MM.1S (cell line): Measurements from ENCODE around the gene CKM.

ENCODE experiments used
- DNase-seq: peaks from one replicate; pipeline ENCODE4 v3.0.0-alpha.2; 2015
- H2AFZ ChIP-seq: fragments of 300-600 bp; sonication (generic); 2 replicates; pipeline ENCODE4 v1.6.0; 2016; ENCODE audit warnings: antibody characterized with exemption, low read length
- H3F3A ChIP-seq: fragments of 300-600 bp; sonication (generic); 2 replicates; pipeline ENCODE4 v1.6.1; 2016; ENCODE audit warnings: mild to moderate bottlenecking, antibody characterized with exemption, low read length, moderate library complexity, mixed read lengths; ENCODE audit not compliant: insufficient read depth
- H3K27ac ChIP-seq: fragments of 300-600 bp; sonication (generic); 2 replicates; pipeline ENCODE4 v1.5.1; 2016; ENCODE audit warnings: mild to moderate bottlenecking, low read length
- H3K27me3 ChIP-seq: fragments of 300-600 bp; sonication (generic); replicated peaks from 2 replicates; pipeline ENCODE4 v1.6.0; 2016; ENCODE audit warnings: low read length; ENCODE audit not compliant: insufficient read depth
- H3K36me3 ChIP-seq: fragments of 300-600 bp; sonication (generic); replicated peaks from 2 replicates; pipeline ENCODE4 v1.6.1; 2016; ENCODE audit warnings: mild to moderate bottlenecking, low read length, mixed read lengths; ENCODE audit not compliant: insufficient read depth
- H3K4me1 ChIP-seq: fragments of 300-600 bp; sonication (generic); 2 replicates; pipeline ENCODE4 v1.6.1; 2016; ENCODE audit warnings: low read length, mixed read lengths
- H3K4me2 ChIP-seq: fragments of 300-600 bp; sonication (generic); 2 replicates; pipeline ENCODE4 v1.6.0; 2016; ENCODE audit warnings: low read depth, low read length
- H3K4me3 ChIP-seq: fragments of 300-600 bp; sonication (generic); 2 replicates; pipeline ENCODE4 v1.5.1; 2016; ENCODE audit warnings: low read length, mixed read lengths
- H3K79me2 ChIP-seq: fragments of 300-600 bp; sonication (generic); 2 replicates; pipeline ENCODE4 v1.6.1; 2016; ENCODE audit warnings: mixed run types, low read length, mixed read lengths
- H3K9ac ChIP-seq: fragments of 300-600 bp; sonication (generic); 2 replicates; pipeline ENCODE4 v1.6.1; 2016; ENCODE audit warnings: low read length, mixed read lengths
- H3K9me2 ChIP-seq: fragments of 300-600 bp; sonication (generic); replicated peaks from 2 replicates; pipeline ENCODE4 v1.6.1; 2016; ENCODE audit warnings: mild to moderate bottlenecking, low read length, mixed read lengths; ENCODE audit not compliant: insufficient read depth
- H3K9me3 ChIP-seq: fragments of 300-600 bp; sonication (generic); replicated peaks from 2 replicates; pipeline ENCODE4 v1.6.1; 2016; ENCODE audit warnings: mild to moderate bottlenecking, low read length, mixed read lengths; ENCODE audit not compliant: insufficient read depth
- H4K20me1 ChIP-seq: fragments of 300-600 bp; sonication (generic); 2 replicates; pipeline ENCODE4 v1.6.1; 2016; ENCODE audit warnings: mild to moderate bottlenecking, low read length, moderate library complexity, mixed read lengths; ENCODE audit not compliant: insufficient read depth
- EZH2 ChIP-seq: fragments of 300-600 bp; sonication (generic); optimal IDR thresholded peaks from 2 replicates; pipeline ENCODE3; 2017; ENCODE audit warnings: low read depth, mild to moderate bottlenecking, antibody characterized with exemption, low read length, mixed read lengths
- EZH2phosphoT487 ChIP-seq: fragments of 300-600 bp; sonication (generic); IDR thresholded peaks from 2 replicates; pipeline ENCODE4 v1.6.1; 2018; ENCODE audit warnings: antibody characterized with exemption, low read length
- TF ChIP-seq, protein P1 (sequence below): fragments of 300-600 bp; sonication (generic); IDR thresholded peaks from 2 replicates; pipeline ENCODE4 v1.5.1; 2016; ENCODE audit warnings: antibody characterized with exemption, low read length, mixed read lengths

CKM gene

DNA sequence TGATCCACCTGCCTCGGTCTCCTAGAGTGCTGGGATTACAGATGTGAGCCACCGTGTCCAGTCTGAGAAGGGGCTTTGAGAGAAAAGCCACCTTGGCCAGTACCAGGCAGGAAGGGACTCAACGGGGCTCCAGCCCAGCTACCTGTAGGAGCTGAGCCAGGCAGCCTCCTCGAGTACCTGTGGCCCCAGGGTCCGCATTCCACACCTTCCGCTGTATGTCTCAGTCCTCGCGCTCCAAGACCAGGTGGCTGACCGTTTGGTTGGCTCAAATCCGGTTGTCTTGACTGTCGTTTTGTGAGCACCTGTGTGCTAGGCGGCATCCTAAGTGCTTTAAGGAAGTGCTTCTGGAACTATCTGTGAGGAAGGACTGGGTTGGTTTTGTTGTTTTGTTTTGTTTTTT, 55.4 kb downstream of the CKM start:
- no peaks in the 10 kb centered on the region for H3K27me3 ChIP-seq
- H3K79me2 ChIP-seq: no peaks in the 10 kb centered on the region
- no peaks in the 10 kb centered on the region for H3F3A ChIP-seq
- H3K4me2 ChIP-seq: no peak overlapping the region
- H3K9ac ChIP-seq: no peak overlapping the region
- H3K9me3 ChIP-seq: no peaks in the 10 kb centered on the region
- TF ChIP-seq EZH2phosphoT487 (no peak), EZH2 (no peak)
- TF ChIP-seq, protein P1, sequence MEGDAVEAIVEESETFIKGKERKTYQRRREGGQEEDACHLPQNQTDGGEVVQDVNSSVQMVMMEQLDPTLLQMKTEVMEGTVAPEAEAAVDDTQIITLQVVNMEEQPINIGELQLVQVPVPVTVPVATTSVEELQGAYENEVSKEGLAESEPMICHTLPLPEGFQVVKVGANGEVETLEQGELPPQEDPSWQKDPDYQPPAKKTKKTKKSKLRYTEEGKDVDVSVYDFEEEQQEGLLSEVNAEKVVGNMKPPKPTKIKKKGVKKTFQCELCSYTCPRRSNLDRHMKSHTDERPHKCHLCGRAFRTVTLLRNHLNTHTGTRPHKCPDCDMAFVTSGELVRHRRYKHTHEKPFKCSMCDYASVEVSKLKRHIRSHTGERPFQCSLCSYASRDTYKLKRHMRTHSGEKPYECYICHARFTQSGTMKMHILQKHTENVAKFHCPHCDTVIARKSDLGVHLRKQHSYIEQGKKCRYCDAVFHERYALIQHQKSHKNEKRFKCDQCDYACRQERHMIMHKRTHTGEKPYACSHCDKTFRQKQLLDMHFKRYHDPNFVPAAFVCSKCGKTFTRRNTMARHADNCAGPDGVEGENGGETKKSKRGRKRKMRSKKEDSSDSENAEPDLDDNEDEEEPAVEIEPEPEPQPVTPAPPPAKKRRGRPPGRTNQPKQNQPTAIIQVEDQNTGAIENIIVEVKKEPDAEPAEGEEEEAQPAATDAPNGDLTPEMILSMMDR: no peak
- H4K20me1 ChIP-seq: no peaks in the 10 kb centered on the region
- no peaks in the 10 kb centered on the region for H3K9me2 ChIP-seq
- no peaks in the 10 kb centered on the region for H3K36me3 ChIP-seq
- 0 out of 2 replicates have a peak, but pooled peaks cover 8% of the 10 kb centered on the region for H3K4me1 ChIP-seq
- DNase-seq: no peak
- no peak overlapping the region for H3K27ac ChIP-seq
- H2AFZ ChIP-seq: no peak overlapping the region
- H3K4me3 ChIP-seq: no peak overlapping the region

DNA sequence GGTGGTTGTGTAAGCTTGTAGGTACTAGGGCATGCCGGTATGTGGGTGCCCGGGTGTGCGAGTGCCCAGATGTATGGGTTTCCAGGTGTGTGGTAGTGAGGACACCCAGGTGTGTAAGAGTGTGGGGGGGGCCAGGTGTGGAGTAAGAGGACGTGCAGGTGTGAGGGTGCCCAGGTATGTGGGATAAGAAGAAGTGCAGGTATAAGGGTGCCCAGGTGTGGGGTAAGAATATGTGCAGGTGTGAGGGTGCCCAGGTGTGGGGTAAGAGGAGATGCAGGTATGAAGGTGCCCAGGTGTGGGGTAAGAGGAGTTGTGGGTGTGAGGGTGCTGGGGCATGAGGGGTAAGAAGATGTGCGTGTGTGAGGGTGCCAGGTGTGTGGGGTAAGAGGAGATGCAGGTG, 57.3 kb downstream of the CKM start:
- H3K4me2 ChIP-seq: no peak overlapping the region
- no peak overlapping the region for H2AFZ ChIP-seq
- H3K79me2 ChIP-seq: no peaks in the 10 kb centered on the region
- H3K9me3 ChIP-seq: no peaks in the 10 kb centered on the region
- 0 out of 2 replicates have a peak, but pooled peaks cover 8% of the 10 kb centered on the region for H3K4me1 ChIP-seq
- no peak overlapping the region; the same call in 1 of the 2 replicates for H3K27ac ChIP-seq
- no peak for TF ChIP-seq EZH2
- no peaks in the 10 kb centered on the region for H3K27me3 ChIP-seq
- H3F3A ChIP-seq: no peaks in the 10 kb centered on the region
- H3K36me3 ChIP-seq: no peaks in the 10 kb centered on the region
- H3K4me3 ChIP-seq: no peak overlapping the region
- H3K9ac ChIP-seq: no peak overlapping the region
- H4K20me1 ChIP-seq: no peaks in the 10 kb centered on the region
- peak; percentile 18 for DNase-seq
- no peaks in the 10 kb centered on the region for H3K9me2 ChIP-seq

DNA sequence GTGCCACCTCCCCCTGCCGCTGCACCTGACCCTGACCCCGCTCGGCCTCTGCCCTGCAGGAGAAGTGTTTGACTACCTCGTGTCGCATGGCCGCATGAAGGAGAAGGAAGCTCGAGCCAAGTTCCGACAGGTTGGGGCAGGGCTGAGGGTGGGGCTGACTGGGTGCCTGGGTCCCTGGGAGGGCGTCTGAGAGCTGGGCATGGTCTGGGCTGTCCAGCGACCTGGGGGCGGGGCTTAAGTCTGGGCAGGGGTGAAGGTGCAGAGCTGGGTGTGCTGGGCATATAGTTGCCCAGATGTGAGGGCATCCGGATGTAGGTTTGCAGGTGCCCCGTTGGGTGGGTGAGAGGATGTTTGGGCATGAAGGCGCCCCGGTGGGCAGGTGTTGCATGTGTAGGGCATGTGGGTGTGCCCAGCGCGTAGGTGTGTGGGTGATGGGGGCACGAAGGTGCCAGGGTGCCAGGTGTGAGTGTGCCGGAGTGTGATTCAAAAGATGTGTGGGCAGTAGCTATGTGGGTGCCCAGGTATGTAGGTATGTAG, 57.8 kb downstream of the CKM start:
- H3K27me3 ChIP-seq: no peaks in the 10 kb centered on the region
- no peak for DNase-seq
- H3K27ac ChIP-seq: no peak overlapping the region; the same call in 1 of the 2 replicates
- H3K36me3 ChIP-seq: no peaks in the 10 kb centered on the region
- H3K79me2 ChIP-seq: no peaks in the 10 kb centered on the region
- H3F3A ChIP-seq: no peaks in the 10 kb centered on the region
- no peaks in the 10 kb centered on the region for H4K20me1 ChIP-seq
- no peak overlapping the region for H3K9ac ChIP-seq
- H3K4me1 ChIP-seq: 0 out of 2 replicates have a peak, but pooled peaks cover 8% of the 10 kb centered on the region
- H3K9me3 ChIP-seq: no peaks in the 10 kb centered on the region
- no peak overlapping the region for H3K4me2 ChIP-seq
- H2AFZ ChIP-seq: no peak overlapping the region
- no peaks in the 10 kb centered on the region for H3K9me2 ChIP-seq
- TF ChIP-seq, protein P1: no peak
- no peak for TF ChIP-seq EZH2
- TF ChIP-seq EZH2phosphoT487: no peak
- H3K4me3 ChIP-seq: no peak overlapping the region

DNA sequence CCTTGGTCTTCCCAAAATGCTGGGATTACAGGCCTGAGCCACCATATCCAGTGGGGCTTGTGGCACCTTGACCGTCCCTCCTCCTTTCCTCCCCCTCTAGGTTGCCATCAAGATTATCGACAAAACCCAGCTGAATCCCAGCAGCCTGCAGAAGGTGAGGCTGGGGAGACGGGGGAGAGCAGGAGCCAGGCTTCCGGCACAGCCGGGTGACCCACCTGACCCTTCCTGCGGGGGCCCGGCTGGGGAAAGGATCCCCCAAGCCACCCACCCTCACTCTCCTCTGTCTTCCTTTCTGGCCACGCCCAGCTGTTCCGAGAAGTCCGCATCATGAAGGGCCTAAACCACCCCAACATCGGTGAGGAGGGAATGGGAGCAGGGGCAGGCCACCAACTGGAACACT, 59.7 kb downstream of the CKM start:
- no peak overlapping the region for H3K4me2 ChIP-seq
- no peak overlapping the region for H2AFZ ChIP-seq
- no peaks in the 10 kb centered on the region for H3K27me3 ChIP-seq
- H3K9ac ChIP-seq: no peak overlapping the region
- no peaks in the 10 kb centered on the region for H3K9me2 ChIP-seq
- no peaks in the 10 kb centered on the region for H3F3A ChIP-seq
- H3K4me1 ChIP-seq: 0 out of 2 replicates have a peak, but pooled peaks cover 8% of the 10 kb centered on the region
- H3K4me3 ChIP-seq: no peak overlapping the region
- no peaks in the 10 kb centered on the region for H3K36me3 ChIP-seq
- TF ChIP-seq, protein P1: no peak
- no peak for TF ChIP-seq EZH2phosphoT487
- H4K20me1 ChIP-seq: no peaks in the 10 kb centered on the region
- no peaks in the 10 kb centered on the region for H3K9me3 ChIP-seq
- no peaks in the 10 kb centered on the region for H3K79me2 ChIP-seq
- no peak overlapping the region for H3K27ac ChIP-seq
- no peak for DNase-seq
